DMS53 (cell line): ENCODE data around the gene PTPRN.
A peak's percentile ranks its signal among the peaks of the same experiment; 100 is the strongest.
"Not testable (repeated sequence)": the region's sequence is repeated elsewhere in the genome, so short reads cannot be mapped to it uniquely, and the experiment has no call there.

Experiments used
- DNase-seq: peaks from one replicate; lab custom pipeline; 2025; lab: John Stamatoyannopoulos, UW

PTPRN gene

GRCh38 chr2:219309278-219309677 is at the start of gene PTPRN:
PTPRN (minus strand) TSS chr2:219309401; CDS start chr2:219309332, 69 bp downstream.
- DNase-seq, result peak; percentile 86

GRCh38 chr2:219358170-219359075 is 49.2 kb upstream of the PTPRN start:
- DNase-seq, result peak; percentile 33

GRCh38 chr2:219356834-219357233 is 47.6 kb upstream of the PTPRN start:
- DNase-seq, result no peak

DNA sequence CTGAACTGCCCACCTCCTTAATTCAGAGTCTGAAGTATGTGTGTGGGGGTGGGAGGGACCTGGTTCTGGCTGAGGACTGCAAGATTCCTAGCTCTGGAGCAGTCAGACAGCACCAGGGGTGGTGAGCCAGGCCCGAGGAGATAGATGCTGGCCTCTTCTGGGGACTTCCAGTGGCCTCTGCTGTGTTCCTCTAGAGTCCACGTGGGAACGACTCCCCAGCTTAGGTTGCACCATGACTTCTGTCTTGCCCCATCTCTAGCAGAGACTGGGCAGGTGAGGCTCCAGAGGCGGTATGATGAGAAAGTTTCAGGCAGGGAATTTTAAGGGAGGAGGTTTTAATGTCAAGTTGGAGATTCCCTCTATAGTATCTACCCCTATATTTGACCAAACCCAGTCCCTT is 45.4 kb upstream of the PTPRN start:
- no peak for DNase-seq

- DNase-seq, result no peak
These were observed 43.9 kb upstream of the PTPRN start for GRCh38 chr2:219353129-219353528.

DNA sequence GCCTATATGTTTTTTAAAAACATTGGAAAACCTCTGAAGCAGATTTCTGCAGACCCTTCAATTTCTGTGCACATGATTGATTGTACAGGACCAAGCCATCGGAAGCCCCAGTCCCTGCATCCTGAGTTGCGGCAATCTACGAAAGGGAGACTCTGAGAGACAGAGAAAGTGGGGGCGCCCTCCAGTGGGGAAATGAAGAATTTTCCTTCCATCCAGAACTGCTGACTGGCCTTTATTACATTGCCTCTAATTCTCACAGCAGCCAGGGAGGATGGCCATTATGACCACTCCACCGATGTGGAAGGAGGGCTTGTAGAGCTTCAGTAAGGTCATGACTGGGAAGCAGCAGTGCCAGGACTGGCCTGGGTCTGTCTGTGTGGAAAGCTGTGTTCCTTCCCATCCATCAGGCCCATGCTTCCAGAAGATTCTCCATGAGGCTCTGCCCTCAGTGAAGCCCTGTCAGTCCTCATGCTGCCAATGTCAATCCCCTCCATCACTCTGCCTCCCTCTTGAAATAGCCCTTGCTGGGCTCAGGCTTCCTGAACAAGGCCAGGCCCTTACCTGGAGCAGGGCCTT is 43.3 kb upstream of the PTPRN start:
- peak; percentile 76 for DNase-seq

GRCh38 chr2:219350710-219351221 is 41.6 kb upstream of the PTPRN start:
- peak; percentile 35 for DNase-seq

GRCh38 chr2:219350215-219350614 is 41.0 kb upstream of the PTPRN start:
- DNase-seq, result no peak

- DNase-seq, result peak; percentile 72
These were observed 35.7 kb upstream of the PTPRN start for GRCh38 chr2:219344751-219345430.

DNA sequence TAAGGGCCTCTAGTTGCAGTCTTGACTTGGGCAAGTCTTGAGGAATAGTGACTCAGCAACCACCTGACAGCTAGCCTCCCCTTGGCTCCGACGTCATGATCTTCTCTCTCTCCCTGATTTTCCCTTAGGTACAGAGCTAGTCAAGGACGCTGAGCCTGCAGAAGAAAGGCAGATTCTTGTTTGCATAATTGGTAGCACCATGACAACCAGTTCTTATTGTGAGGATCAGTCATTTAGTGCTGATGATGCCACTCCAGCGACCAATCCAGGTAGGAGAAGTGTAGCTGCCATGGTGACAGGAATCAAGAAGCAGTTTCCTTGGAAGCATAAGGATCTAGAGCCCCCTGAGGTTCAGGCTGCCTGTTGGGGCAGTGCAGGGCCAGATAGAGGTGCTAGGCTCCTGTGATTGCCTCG is 26.2 kb upstream of the PTPRN start:
- DNase-seq, result peak; percentile 26

DNA sequence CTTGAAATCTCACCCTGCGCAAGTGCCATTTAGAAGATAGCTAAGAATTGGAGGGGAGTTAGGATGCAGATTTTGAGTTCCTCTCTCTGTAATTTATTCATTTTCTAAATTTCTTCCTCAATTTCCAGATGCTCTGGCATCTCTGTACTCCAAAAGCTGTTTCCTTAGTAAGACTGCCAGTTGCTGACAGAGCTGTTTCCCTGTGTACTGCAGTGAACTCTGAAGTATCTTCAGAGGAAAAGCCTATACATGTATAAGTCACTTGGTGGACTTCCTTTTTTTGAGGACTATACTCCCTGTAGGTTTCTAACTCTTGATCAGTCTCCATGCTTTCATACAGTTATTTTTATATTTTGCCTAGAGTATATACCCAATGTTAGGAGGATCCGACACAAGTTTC is 24.9 kb upstream of the PTPRN start:
- DNase-seq, result no peak

- no peak for DNase-seq
These were observed 23.3 kb upstream of the PTPRN start, which contains the start of gene RESP18 for GRCh38 chr2:219332542-219332941. RESP18 (minus strand) TSS chr2:219332744.

- DNase-seq, result no peak
These were observed 22.5 kb upstream of the PTPRN start for GRCh38 chr2:219331560-219332213.

- DNase-seq, result peak; percentile 54
These were observed 18.5 kb upstream of the PTPRN start for GRCh38 chr2:219327719-219328118.

- DNase-seq, result no peak
These were observed 16.6 kb upstream of the PTPRN start for GRCh38 chr2:219325657-219326315.

- no peak for DNase-seq
These were observed 15.9 kb upstream of the PTPRN start for GRCh38 chr2:219325136-219325535.

DNA sequence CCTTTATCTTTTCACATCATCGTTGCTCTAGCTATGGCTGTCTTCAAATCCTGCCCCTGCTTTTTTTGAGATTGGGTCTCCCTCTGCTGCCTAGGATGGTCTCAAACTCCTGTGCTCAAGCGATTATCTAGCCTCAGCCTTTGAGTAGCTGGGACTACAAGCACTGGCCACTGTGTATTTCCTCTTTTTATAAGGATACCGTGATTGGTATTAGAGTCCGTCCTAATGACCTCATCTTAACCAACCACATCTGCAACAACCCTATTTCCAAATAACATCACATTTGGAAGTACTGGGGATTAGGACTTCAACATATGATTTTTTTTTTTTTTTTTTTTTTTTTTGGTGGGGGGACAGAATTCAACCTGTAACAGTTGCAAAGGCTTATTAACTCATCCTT is 14.2 kb upstream of the PTPRN start:
- no peak for DNase-seq

- DNase-seq, result no peak
These were observed 5.7 kb upstream of the PTPRN start for GRCh38 chr2:219314804-219315468.

DNA sequence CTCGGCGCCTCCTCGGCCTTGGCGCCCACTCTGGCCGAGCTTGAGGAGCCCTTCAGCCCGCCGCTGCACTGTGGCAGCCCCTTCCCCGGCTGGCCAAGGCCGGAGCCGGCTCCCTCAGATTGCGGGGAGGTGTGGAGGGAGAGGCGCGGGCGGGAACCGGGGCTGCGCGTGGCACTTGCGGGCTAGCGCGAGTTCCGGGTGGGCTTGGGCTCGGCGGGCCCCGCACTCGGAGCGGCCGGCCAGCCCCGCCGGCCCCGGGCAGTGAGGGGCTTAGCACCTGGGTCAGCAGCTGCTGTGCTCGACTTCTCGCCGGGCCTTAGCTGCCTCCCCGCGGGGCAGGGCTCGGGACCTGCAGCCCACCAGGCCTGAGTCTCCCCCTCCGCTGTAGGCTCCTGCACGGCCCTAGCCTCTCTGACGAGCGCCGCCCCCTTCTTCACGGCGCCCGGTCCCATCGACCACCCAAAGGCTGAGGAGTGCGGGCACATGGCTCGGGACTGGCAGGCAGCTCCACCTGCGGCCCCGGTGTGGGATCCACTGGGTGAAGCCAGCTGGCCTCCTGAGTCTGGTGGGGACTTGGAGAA is 3.6 kb upstream of the PTPRN start:
- not testable (repeated sequence) for DNase-seq
